ENCODE results near the gene CDKN1A. TPM values are rescaled to one million over a fixed set of nuclear protein-coding genes. Genes with fewer than 3 reads are reported as not detected.

The CDKN1A gene
- total RNA-seq, 5 donors from 2014 or later (not counting 1 experiment from before 2014, with no cell fraction given), result 9.6 to 88.9 (median 11.8) TPM

Other genes starting within 250 kb of the CDKN1A start
- under 1 TPM in 4 of 5 donors, not detected in 1; 0.13 to 0.44 (median 0.25) TPM for gene PXT1, start 235.9 kb upstream of the CDKN1A start, total RNA-seq
- 10 to 100 TPM; 29.7 to 39.8 (median 33.3) TPM for gene KCTD20, start 235.7 kb upstream of the CDKN1A start, total RNA-seq
- 100 to 1,000 TPM in 4 of 5 donors, 10 to 100 TPM in 1; 90.3 to 164 (median 152) TPM for gene STK38, start 131.2 kb upstream of the CDKN1A start, total RNA-seq
- gene SRSF3, start 84.4 kb upstream of the CDKN1A start, total RNA-seq, result 100 to 1,000 TPM; 322 to 546 (median 332) TPM
- under 1 TPM in 4 of 5 donors, not detected in 1; 0.06 to 0.35 (median 0.09) TPM for gene RAB44, start 19.1 kb downstream of the CDKN1A start, total RNA-seq
- 1 to 10 TPM in 3 of 5 donors, under 1 TPM in 2; 0.73 to 1.8 (median 1.1) TPM for gene CPNE5, start 160.7 kb downstream of the CDKN1A start, total RNA-seq
- 10 to 100 TPM in 3 of 5 donors, 1 to 10 TPM in 2; 5.0 to 14.4 (median 10.6) TPM for gene PPIL1, start 196.1 kb downstream of the CDKN1A start, total RNA-seq
- 10 to 100 TPM; 32.6 to 57.9 (median 46.1) TPM for gene C6orf89, start 207.2 kb downstream of the CDKN1A start, total RNA-seq